MV-4-11 (cell line): Measurements from ENCODE around the gene CRACDL.

Experiments used
- DNase-seq: peaks from one replicate; lab custom pipeline; 2025; lab: John Stamatoyannopoulos, UW

Gene CRACDL

GRCh38 chr2:98859323-98859722 is 76.7 kb downstream of the CRACDL start:
- DNase-seq: no peak

GRCh38 chr2:98857001-98857400 is 79.0 kb downstream of the CRACDL start:
- DNase-seq: no peak

- peak; percentile 59 for DNase-seq
Measured at GRCh38 chr2:98854682-98855081, 81.3 kb downstream of the CRACDL start.

- no peak for DNase-seq
Measured at GRCh38 chr2:98852932-98853331, 83.1 kb downstream of the CRACDL start.

- DNase-seq: no peak
Measured at GRCh38 chr2:98850074-98850473, 86.0 kb downstream of the CRACDL start.

GRCh38 chr2:98849113-98849512 is 86.9 kb downstream of the CRACDL start:
- peak; percentile 11 for DNase-seq

- DNase-seq: no peak
Measured at GRCh38 chr2:98847853-98848252, 88.2 kb downstream of the CRACDL start.

GRCh38 chr2:98846041-98846440 is 90.0 kb downstream of the CRACDL start:
- DNase-seq: no peak

- DNase-seq: no peak
Measured at GRCh38 chr2:98842136-98842535, 93.9 kb downstream of the CRACDL start.

- no peak for DNase-seq
Measured at GRCh38 chr2:98839292-98839691, 96.7 kb downstream of the CRACDL start.

- peak; percentile 73 for DNase-seq
Measured at GRCh38 chr2:98835831-98836385, 100.1 kb downstream of the CRACDL start.

GRCh38 chr2:98833917-98834263 is 102.1 kb downstream of the CRACDL start:
- no peak for DNase-seq

- DNase-seq: no peak
Measured at GRCh38 chr2:98833172-98833916, 102.7 kb downstream of the CRACDL start.

GRCh38 chr2:98832172-98832571 is 103.9 kb downstream of the CRACDL start:
- DNase-seq: no peak

- DNase-seq: no peak
Measured at GRCh38 chr2:98830571-98831145, 105.4 kb downstream of the CRACDL start.

- no peak for DNase-seq
Measured at GRCh38 chr2:98829581-98830270, 106.3 kb downstream of the CRACDL start.

- peak; percentile 1 for DNase-seq
Measured at GRCh38 chr2:98828793-98829371, 107.1 kb downstream of the CRACDL start.

GRCh38 chr2:98828369-98828744 is 107.7 kb downstream of the CRACDL start:
- DNase-seq: no peak

GRCh38 chr2:98827625-98828368 is 108.2 kb downstream of the CRACDL start:
- no peak for DNase-seq

- no peak for DNase-seq
Measured at GRCh38 chr2:98826856-98827255, 109.2 kb downstream of the CRACDL start.

- no peak for DNase-seq
Measured at GRCh38 chr2:98825858-98826257, 110.2 kb downstream of the CRACDL start.

- DNase-seq: no peak
Measured at GRCh38 chr2:98825404-98825803, 110.6 kb downstream of the CRACDL start.
